A673 (cell line): ENCODE measurements around the gene NAA38.

Source experiments
- EZH2 ChIP-seq: fragments of 200-600 bp; sonication (generic); IDR thresholded peaks from 2 replicates; pipeline ENCODE4 v1.6.1; 2017; ENCODE audit warnings: borderline replicate concordance, low read depth, mild to moderate bottlenecking, mixed read lengths, antibody characterized with exemption, low read length; ENCODE audit not compliant: poor library complexity, severe bottlenecking
- TF ChIP-seq, protein P1 (sequence below): fragments of 300-800, 200-600 bp; sonication (generic); conservative IDR thresholded peaks from 2 replicates; pipeline ENCODE4 v1.5.1; 2017; ENCODE audit warnings: low read depth, mild to moderate bottlenecking, antibody characterized with exemption, low read length, moderate library complexity, mixed read lengths

DNA sequence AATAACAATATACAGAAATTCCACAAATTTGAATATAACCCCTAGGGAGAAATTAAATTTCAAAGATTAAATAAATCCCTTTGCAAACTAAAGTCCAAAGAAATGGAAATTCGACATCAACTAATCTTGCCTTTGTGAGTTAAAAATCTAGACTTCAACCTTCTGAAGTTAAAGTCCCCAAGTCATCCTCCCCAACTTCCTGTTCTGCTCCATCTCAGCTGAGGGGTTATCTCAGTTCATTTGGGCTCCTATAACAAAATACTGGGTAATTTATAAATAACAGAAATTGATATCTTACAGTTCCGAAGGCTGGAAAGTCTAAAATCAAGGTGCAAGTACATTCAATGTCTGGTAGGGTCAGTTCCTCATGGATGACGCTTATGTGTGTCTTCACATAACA, 46.1 kb downstream of the NAA38 start:
- TF ChIP-seq, protein P1, sequence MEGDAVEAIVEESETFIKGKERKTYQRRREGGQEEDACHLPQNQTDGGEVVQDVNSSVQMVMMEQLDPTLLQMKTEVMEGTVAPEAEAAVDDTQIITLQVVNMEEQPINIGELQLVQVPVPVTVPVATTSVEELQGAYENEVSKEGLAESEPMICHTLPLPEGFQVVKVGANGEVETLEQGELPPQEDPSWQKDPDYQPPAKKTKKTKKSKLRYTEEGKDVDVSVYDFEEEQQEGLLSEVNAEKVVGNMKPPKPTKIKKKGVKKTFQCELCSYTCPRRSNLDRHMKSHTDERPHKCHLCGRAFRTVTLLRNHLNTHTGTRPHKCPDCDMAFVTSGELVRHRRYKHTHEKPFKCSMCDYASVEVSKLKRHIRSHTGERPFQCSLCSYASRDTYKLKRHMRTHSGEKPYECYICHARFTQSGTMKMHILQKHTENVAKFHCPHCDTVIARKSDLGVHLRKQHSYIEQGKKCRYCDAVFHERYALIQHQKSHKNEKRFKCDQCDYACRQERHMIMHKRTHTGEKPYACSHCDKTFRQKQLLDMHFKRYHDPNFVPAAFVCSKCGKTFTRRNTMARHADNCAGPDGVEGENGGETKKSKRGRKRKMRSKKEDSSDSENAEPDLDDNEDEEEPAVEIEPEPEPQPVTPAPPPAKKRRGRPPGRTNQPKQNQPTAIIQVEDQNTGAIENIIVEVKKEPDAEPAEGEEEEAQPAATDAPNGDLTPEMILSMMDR = no peak
- no peak for TF ChIP-seq EZH2
